Tibial artery (tissue), 4 donors: Measurements from ENCODE around the gene VPS37C.

Experiments
- DNase-seq, 2 donors: peaks; one replicate each; pipeline ENCODE4 v3.0.0-alpha.2; 2019
- H3K27ac ChIP-seq, 2 donors: fragments of 200-600 bp; sonication (generic) in 1 of 2; 1 replicate in 1 of 2; 2 replicates in 1 of 2; pipeline ENCODE4 v1.5.1; 2018 to 2019; ENCODE audit warnings: mild to moderate bottlenecking in 1 of 2
- H3K27me3 ChIP-seq, 2 donors: fragments of 200-600 bp; sonication (generic) in 1 of 2; one replicate each; pipeline versions ENCODE4 v1.5.1 to v1.6.0; 2016 to 2019
- H3K36me3 ChIP-seq, 3 donors: fragments of 200-600 bp; sonication (generic) in 2 of 3; one replicate each; pipeline ENCODE4 v1.5.1; 2016 to 2019; ENCODE audit warnings: mild to moderate bottlenecking in 2 of 3
- H3K4me1 ChIP-seq, 4 donors: fragments of 200-600 bp; sonication (generic) in 2 of 4; 1 replicate in 3 of 4; 2 replicates in 1 of 4; pipeline ENCODE4 v1.5.1; 2016 to 2019
- H3K4me3 ChIP-seq, 2 donors: fragments of 200-600 bp; sonication (generic) in 1 of 2; 1 replicate in 1 of 2; 2 replicates in 1 of 2; pipeline ENCODE4 v1.5.1; 2018 to 2019; ENCODE audit warnings: mild to moderate bottlenecking in 2 of 2
- H3K9me3 ChIP-seq, 3 donors: fragments of 200-600 bp; sonication (generic) in 1 of 3; one replicate each; pipeline ENCODE4 v1.5.1; 2016 to 2019
- intact Hi-C: fragments of 100-400 bp; cut with DNase I; formaldehyde crosslinking; loops from one replicate; pipeline ENCODE4 v1.15.0; 2023; ENCODE audit warnings: low total_unique reads
- TF ChIP-seq, protein P1 (sequence below), 2 experiments: fragments of 200-600 bp in 1 of 2; fragments of 450-650 bp in 1 of 2; IDR thresholded peaks; one replicate each; pipeline ENCODE4 v1.5.1; 2017 to 2019; ENCODE audit warnings: antibody characterized with exemption in 2 of 2, mild to moderate bottlenecking in 1 of 2, moderate library complexity in 1 of 2

VPS37C gene

DNA sequence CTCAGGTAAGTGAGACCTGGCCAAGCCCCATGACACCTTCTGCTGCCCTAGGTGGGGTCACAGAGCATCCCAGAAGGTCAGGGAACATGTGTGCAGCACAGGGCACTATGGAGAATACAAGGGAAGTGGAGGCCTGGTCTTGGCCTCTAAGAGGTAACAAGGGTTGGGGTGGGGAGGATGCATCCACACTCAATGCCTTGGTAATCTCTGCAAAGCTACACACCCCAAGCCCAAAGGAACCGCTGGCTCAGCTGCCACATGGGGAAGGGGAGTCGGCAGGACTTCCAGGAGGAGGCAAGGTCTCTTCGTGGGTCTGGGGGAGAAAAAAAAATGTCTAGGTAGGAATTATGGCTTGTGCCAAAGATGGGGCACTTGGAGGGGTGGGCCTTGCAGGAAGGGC lies 41.7 kb downstream of the VPS37C start:
- no peaks in the 10 kb centered on the region for H3K9me3 ChIP-seq
- no peak for DNase-seq
- intact Hi-C loops, result no loop called here
- no peak overlapping the region for H3K4me3 ChIP-seq
- TF ChIP-seq, protein P1, sequence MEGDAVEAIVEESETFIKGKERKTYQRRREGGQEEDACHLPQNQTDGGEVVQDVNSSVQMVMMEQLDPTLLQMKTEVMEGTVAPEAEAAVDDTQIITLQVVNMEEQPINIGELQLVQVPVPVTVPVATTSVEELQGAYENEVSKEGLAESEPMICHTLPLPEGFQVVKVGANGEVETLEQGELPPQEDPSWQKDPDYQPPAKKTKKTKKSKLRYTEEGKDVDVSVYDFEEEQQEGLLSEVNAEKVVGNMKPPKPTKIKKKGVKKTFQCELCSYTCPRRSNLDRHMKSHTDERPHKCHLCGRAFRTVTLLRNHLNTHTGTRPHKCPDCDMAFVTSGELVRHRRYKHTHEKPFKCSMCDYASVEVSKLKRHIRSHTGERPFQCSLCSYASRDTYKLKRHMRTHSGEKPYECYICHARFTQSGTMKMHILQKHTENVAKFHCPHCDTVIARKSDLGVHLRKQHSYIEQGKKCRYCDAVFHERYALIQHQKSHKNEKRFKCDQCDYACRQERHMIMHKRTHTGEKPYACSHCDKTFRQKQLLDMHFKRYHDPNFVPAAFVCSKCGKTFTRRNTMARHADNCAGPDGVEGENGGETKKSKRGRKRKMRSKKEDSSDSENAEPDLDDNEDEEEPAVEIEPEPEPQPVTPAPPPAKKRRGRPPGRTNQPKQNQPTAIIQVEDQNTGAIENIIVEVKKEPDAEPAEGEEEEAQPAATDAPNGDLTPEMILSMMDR (IDR thresholded peaks at IDR 0.05), result no peak
- peaks cover 0 to 5% (median 0%) of the 10 kb centered on the region in 4 donors for H3K4me1 ChIP-seq
- H3K27ac ChIP-seq, result no peak overlapping the region
- H3K36me3 ChIP-seq, result no peaks in the 10 kb centered on the region
- H3K27me3 ChIP-seq, result peaks cover 0 to 5% of the 10 kb centered on the region in 2 donors

DNA sequence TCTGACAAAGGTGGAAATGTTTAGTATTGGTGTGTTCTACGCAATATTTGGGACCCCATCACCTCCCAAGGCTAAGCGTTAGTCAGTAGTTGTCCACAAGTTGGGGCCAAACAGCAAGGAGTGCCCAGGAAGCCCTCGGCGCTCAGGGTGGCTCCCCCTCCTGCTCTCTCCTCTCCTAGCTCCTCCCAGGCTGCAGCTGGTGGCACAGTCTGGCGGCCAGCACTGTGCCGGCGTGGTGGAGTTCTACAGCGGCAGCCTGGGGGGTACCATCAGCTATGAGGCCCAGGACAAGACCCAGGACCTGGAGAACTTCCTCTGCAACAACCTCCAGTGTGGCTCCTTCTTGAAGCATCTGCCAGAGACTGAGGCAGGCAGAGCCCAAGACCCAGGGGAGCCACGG lies 42.2 kb downstream of the VPS37C start:
- DNase-seq, result no peak
- Histone ChIP-seq H3K27ac (no peak overlapping the region), H3K36me3 (no peaks in the 10 kb centered on the region), H3K27me3 (peaks cover 0 to 5% of the 10 kb centered on the region in 2 donors), H3K4me1 (peaks cover 0 to 5% (median 0%) of the 10 kb centered on the region in 4 donors), H3K9me3 (no peaks in the 10 kb centered on the region), H3K4me3 (no peak overlapping the region)
- intact Hi-C loops, result no loop called here
- TF ChIP-seq, protein P1 (IDR thresholded peaks at IDR 0.05), result no peak

DNA sequence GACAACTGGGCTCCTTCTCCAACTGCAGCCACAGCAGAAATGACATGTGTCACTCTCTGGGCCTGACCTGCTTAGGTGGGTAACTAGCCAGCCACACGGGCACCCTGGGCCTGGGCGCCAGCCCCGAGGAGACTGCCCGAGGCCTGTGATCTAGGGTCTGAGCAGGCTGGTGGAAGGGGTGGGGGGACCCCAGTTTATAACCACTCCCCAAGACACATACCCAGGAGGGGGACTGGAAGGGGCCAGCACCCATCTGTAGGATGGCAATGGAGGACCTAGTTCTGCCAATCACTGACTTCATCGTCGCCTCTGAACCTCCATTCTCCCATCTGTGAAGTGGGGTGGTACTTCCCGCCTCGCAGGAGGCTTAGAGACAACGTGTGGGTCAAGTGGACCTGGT lies 42.8 kb downstream of the VPS37C start:
- TF ChIP-seq, protein P1 (IDR thresholded peaks at IDR 0.05), result no peak

DNA sequence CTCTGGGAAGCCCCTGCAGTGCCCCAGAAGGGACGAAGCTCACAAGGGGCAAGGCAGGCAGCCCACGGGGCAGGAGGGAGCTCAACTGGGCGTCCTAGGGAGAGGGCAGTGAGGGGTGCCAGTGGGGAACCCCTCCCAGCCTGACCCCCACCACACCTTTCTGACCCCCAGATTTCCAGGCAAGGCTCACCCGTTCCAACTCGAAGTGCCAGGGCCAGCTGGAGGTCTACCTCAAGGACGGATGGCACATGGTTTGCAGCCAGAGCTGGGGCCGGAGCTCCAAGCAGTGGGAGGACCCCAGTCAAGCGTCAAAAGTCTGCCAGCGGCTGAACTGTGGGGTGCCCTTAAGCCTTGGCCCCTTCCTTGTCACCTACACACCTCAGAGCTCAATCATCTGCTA lies 43.2 kb downstream of the VPS37C start:
- no peak for DNase-seq
- Histone ChIP-seq H3K36me3 (no peaks in the 10 kb centered on the region), H3K4me1 (peaks cover 0 to 5% (median 0%) of the 10 kb centered on the region in 4 donors), H3K27me3 (peaks cover 0 to 5% of the 10 kb centered on the region in 2 donors), H3K9me3 (no peaks in the 10 kb centered on the region), H3K27ac (no peak overlapping the region), H3K4me3 (no peak overlapping the region)
- TF ChIP-seq, protein P1 (IDR thresholded peaks at IDR 0.05), result no peak
- intact Hi-C loops, result no loop called here

More for the DNA sequence above, 42.8 kb downstream of the VPS37C start:
- Histone ChIP-seq H3K9me3 (no peaks in the 10 kb centered on the region), H3K36me3 (no peaks in the 10 kb centered on the region), H3K4me1 (peaks cover 0 to 5% (median 0%) of the 10 kb centered on the region in 4 donors), H3K4me3 (no peak overlapping the region), H3K27me3 (peaks cover 0 to 5% of the 10 kb centered on the region in 2 donors), H3K27ac (no peak overlapping the region)
- DNase-seq, result no peak
- intact Hi-C loops, result no loop called here

DNA sequence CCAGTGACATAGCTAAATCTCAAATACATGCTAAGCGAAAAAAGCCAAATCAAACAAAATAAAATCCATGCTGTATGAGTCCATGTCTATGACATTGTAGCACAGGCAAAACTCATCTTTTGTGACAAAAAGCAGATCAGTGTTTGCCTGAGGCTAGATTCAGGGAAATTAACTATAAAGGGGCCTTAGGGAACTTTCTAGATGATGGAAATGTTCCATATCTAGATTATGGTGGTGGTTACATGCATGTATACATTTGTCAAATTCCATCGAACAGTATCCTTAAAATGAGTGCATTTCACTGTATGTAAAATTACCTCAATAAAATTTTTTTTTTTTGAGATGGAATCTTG lies 44.1 kb downstream of the VPS37C start:
- TF ChIP-seq, protein P1 (IDR thresholded peaks at IDR 0.05), result no peak
- no peaks in the 10 kb centered on the region for H3K36me3 ChIP-seq
- H3K27ac ChIP-seq, result no peak overlapping the region
- H3K27me3 ChIP-seq, result peaks cover 0 to 5% of the 10 kb centered on the region in 2 donors
- no peaks in the 10 kb centered on the region for H3K9me3 ChIP-seq
- H3K4me3 ChIP-seq, result no peak overlapping the region
- H3K4me1 ChIP-seq, result peaks cover 0 to 5% (median 0%) of the 10 kb centered on the region in 4 donors
- no peak for DNase-seq
- intact Hi-C loops, result no loop called here
